GM12874 (cell line): ENCODE measurements around the gene SLC16A3.

ENCODE experiments used
- CTCF ChIP-seq: IDR thresholded peaks from 2 replicates; pipeline ENCODE4 v1.5.1; 2011; ENCODE audit warnings: low read depth, mild to moderate bottlenecking, control low read depth, low read length, moderate library complexity; ENCODE audit not compliant: insufficient read depth

Gene SLC16A3

GRCh38 chr17:82212331-82213250 is 16.3 kb upstream of the SLC16A3 start, which contains the start of gene CCDC57:
Gene CCDC57, minus strand, starts transcription at chr17:82212842. Its CDS starts 10,898 bp downstream, at chr17:82201944.
- TF ChIP-seq CTCF, result no peak

GRCh38 chr17:82213251-82214011 is 15.4 kb upstream of the SLC16A3 start:
- no peak for TF ChIP-seq CTCF

- no peak for TF ChIP-seq CTCF
Observed at GRCh38 chr17:82214012-82214628, 14.7 kb upstream of the SLC16A3 start.

- no peak for TF ChIP-seq CTCF
Observed at GRCh38 chr17:82215095-82215971, 13.5 kb upstream of the SLC16A3 start.

GRCh38 chr17:82215972-82216300 is 12.9 kb upstream of the SLC16A3 start:
- TF ChIP-seq CTCF, result no peak

- TF ChIP-seq CTCF, result no peak
Observed at GRCh38 chr17:82216301-82217119, 12.3 kb upstream of the SLC16A3 start.
